OCI-LY7 (cell line): ENCODE results near the gene SDHA. TPM values are rescaled to one million over a fixed set of nuclear protein-coding genes. Genes with fewer than 3 reads are reported as not detected.
"Not testable (repeated sequence)": the region's sequence is repeated elsewhere in the genome, so short reads cannot be mapped to it uniquely, and the experiment has no call there.

Experiments
- BruUV-seq: library from RNA; stranded (reverse); fragments of 400-500 nt; replicated peaks from 2 replicates; lab custom pipeline; 2021; lab: Mats Ljungman, UMichigan
- CTCF ChIA-PET: fragments of 300-600 bp; sonication (Branson Sonifier 250); formaldehyde crosslinking; loops from one replicate; lab custom pipeline; 2022; ENCODE audit warnings: antibody characterized with exemption; ENCODE audit not compliant: unreplicated experiment; lab: Charles Lee
- POLR2A ChIA-PET: fragments of 300-600 bp; sonication (Branson Sonifier 250); formaldehyde crosslinking; loops from one replicate; lab custom pipeline; 2022; ENCODE audit warnings: antibody characterized with exemption; lab: Charles Lee
- DNase-seq: peaks from one replicate; pipeline ENCODE4 v3.0.0-alpha.2; 2015; ENCODE audit warnings: low spot score
- H2AFZ ChIP-seq: fragments of 200-600 bp; sonication (generic), shearing (Covaris generic); 2 replicates; pipeline ENCODE4 v1.6.1; 2014; ENCODE audit warnings: mild to moderate bottlenecking, antibody characterized with exemption, low read length, moderate library complexity
- H3K27ac ChIP-seq: fragments of 200-600 bp; sonication (generic); 2 replicates; pipeline ENCODE4 v1.5.1; 2014; ENCODE audit warnings: mixed run types, low read depth, mild to moderate bottlenecking, moderate library complexity, low read length, inconsistent platforms; ENCODE audit not compliant: poor library complexity, severe bottlenecking
- H3K36me3 ChIP-seq: fragments of 200-600 bp; sonication (generic); 2 replicates; pipeline ENCODE4 v1.6.1; 2014; ENCODE audit warnings: mild to moderate bottlenecking, antibody characterized with exemption, low read length, moderate library complexity, mixed read lengths; ENCODE audit not compliant: insufficient read depth
- H3K4me1 ChIP-seq: fragments of 200-600 bp; sonication (generic); 2 replicates; pipeline ENCODE4 v1.5.1; 2014; ENCODE audit warnings: mild to moderate bottlenecking, low read length; ENCODE audit not compliant: insufficient read depth, poor library complexity, severe bottlenecking
- H3K4me2 ChIP-seq: fragments of 200-600 bp; sonication (generic); 2 replicates; pipeline ENCODE4 v1.6.1; 2014; ENCODE audit warnings: mild to moderate bottlenecking, low read length
- H3K4me3 ChIP-seq: fragments of 200-600 bp; sonication (generic); 2 replicates; pipeline ENCODE4 v1.5.1; 2014; ENCODE audit warnings: mild to moderate bottlenecking, low read depth, low read length; ENCODE audit not compliant: poor library complexity, severe bottlenecking
- H3K79me2 ChIP-seq: fragments of 200-600 bp; sonication (generic); 2 replicates; pipeline ENCODE4 v1.6.1; 2016; ENCODE audit warnings: low read depth, mild to moderate bottlenecking, low read length, moderate library complexity, mixed read lengths; ENCODE audit not compliant: insufficient read depth
- H3K9me2 ChIP-seq: fragments of 200-600 bp; sonication (generic); 2 replicates; pipeline ENCODE4 v1.6.1; 2016; ENCODE audit warnings: mild to moderate bottlenecking, low read length, mixed read lengths; ENCODE audit not compliant: insufficient read depth
- H3K9me3 ChIP-seq: fragments of 200-600 bp; sonication (generic); 2 replicates; pipeline ENCODE4 v1.6.1; 2014; ENCODE audit warnings: mild to moderate bottlenecking, mixed run types, low read length, mixed read lengths
- H4K20me1 ChIP-seq: fragments of 200-600 bp; sonication (generic); 2 replicates; pipeline ENCODE4 v1.6.1; 2014; ENCODE audit warnings: mild to moderate bottlenecking, antibody characterized with exemption, low read length, moderate library complexity, mixed read lengths; ENCODE audit not compliant: insufficient read depth
- EZH2phosphoT487 ChIP-seq: fragments of 200-600 bp; sonication (generic); IDR thresholded peaks from 2 replicates; pipeline ENCODE4 v1.6.1; 2018; ENCODE audit warnings: low read depth, borderline replicate concordance, mild to moderate bottlenecking, mixed run types, antibody characterized with exemption, low read length, moderate library complexity, mixed read lengths
- intact Hi-C: fragments of 100-400 bp; cut with micrococcal nuclease; formaldehyde crosslinking; loops from one replicate; pipeline ENCODE4 v1.10.0; 2022; ENCODE audit not compliant: unreplicated experiment
- total RNA-seq, 2 experiments: library from RNA; depleted of rRNA in 1 of 2; stranded (reverse); fragments of >200 nt in 1 of 2; shearing (Covaris generic) in 1 of 2; gene quantifications; 2 replicates each; pipeline ENCODE4 v1.2.3, GENCODE V29; 2014 to 2022
- TF ChIP-seq, protein P1 (sequence below): fragments of 200-600 bp; sonication (generic); conservative IDR thresholded peaks from 2 replicates; pipeline ENCODE4 v1.5.1; 2014; ENCODE audit warnings: mild to moderate bottlenecking, antibody characterized with exemption, low read length, moderate library complexity, mixed read lengths

The SDHA gene
- total RNA-seq, 2 experiments from 2014 or later: 147 to 167 TPM

- Histone ChIP-seq H3K9me3 (no peaks in the 10 kb centered on the region), H2AFZ (no peak overlapping the region), H3K4me2 (no peak overlapping the region), H3K4me1 (peaks cover 27% of the 10 kb centered on the region), H3K27ac (no peak overlapping the region), H3K79me2 (peaks cover 37% of the 10 kb centered on the region), H4K20me1 (peaks cover 9% of the 10 kb centered on the region), H3K36me3 (peaks cover 76% of the 10 kb centered on the region), H3K9me2 (no peaks in the 10 kb centered on the region), H3K4me3 (no peak overlapping the region)
- DNase-seq: no peak
- ChIA-PET POLR2A (interaction anchor here (0.6 kb wide), 1 partner anchor 9 kb away, joined by 7 read pairs; no protein-coding TSS in a partner anchor), CTCF (no interaction called here)
- BruUV-seq: no TSS peak
- intact Hi-C loops: no loop called here
- TF ChIP-seq, protein P1, sequence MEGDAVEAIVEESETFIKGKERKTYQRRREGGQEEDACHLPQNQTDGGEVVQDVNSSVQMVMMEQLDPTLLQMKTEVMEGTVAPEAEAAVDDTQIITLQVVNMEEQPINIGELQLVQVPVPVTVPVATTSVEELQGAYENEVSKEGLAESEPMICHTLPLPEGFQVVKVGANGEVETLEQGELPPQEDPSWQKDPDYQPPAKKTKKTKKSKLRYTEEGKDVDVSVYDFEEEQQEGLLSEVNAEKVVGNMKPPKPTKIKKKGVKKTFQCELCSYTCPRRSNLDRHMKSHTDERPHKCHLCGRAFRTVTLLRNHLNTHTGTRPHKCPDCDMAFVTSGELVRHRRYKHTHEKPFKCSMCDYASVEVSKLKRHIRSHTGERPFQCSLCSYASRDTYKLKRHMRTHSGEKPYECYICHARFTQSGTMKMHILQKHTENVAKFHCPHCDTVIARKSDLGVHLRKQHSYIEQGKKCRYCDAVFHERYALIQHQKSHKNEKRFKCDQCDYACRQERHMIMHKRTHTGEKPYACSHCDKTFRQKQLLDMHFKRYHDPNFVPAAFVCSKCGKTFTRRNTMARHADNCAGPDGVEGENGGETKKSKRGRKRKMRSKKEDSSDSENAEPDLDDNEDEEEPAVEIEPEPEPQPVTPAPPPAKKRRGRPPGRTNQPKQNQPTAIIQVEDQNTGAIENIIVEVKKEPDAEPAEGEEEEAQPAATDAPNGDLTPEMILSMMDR: no peak
- no peak for TF ChIP-seq EZH2phosphoT487
Measured at GRCh38 chr5:225334-225733, 7.2 kb downstream of the SDHA start.

- CTCF ChIA-PET, POLR2A ChIA-PET, BruUV-seq: not testable (repeated sequence)
Measured at GRCh38 chr5:227375-227774, 9.3 kb downstream of the SDHA start.

DNA sequence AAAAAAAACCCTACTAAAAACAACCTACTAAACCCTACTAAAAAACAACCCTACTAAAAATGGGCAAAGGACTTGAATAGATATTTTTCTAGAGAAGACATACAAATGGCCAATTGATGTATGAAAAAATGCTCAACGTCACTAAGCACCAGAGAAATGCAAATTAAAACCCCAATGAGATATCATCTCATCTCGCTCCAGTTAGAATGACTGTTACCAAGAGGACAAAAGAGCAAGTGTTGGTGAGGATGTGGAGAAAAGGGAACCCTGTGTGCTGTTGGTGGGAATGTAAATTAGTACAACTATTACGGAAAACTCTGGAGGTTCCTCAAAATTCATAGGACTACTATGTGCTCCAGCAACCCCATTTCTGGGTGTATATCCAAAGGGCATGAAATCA, 10.8 kb downstream of the SDHA start:
- no peaks in the 10 kb centered on the region for H3K9me3 ChIP-seq
- no peak overlapping the region for H3K4me2 ChIP-seq
- no peak overlapping the region for H3K27ac ChIP-seq
- H3K79me2 ChIP-seq: peaks cover 1% of the 10 kb centered on the region; the same call in 1 of the 2 replicates
- H3K4me3 ChIP-seq: no peak overlapping the region
- peaks cover 95% of the 10 kb centered on the region for H3K36me3 ChIP-seq
- H3K4me1 ChIP-seq: no peaks in the 10 kb centered on the region
- ChIA-PET POLR2A (no interaction called here), CTCF (no interaction called here)
- no peak for DNase-seq
- no peaks in the 10 kb centered on the region for H4K20me1 ChIP-seq
- BruUV-seq: no TSS peak
- TF ChIP-seq EZH2phosphoT487: no peak
- TF ChIP-seq, protein P1: no peak
- intact Hi-C loops: no loop called here
- H2AFZ ChIP-seq: no peak overlapping the region
- H3K9me2 ChIP-seq: no peaks in the 10 kb centered on the region

More at GRCh38 chr5:227375-227774, 9.3 kb downstream of the SDHA start:
- DNase-seq, H3K4me3 ChIP-seq, H3K9me2 ChIP-seq, H3K4me1 ChIP-seq, H3K9me3 ChIP-seq, H4K20me1 ChIP-seq, intact Hi-C loops, H3K27ac ChIP-seq, H3K4me2 ChIP-seq, H2AFZ ChIP-seq: not testable (repeated sequence)
- Histone ChIP-seq H3K79me2 (peaks cover 16% of the 10 kb centered on the region), H3K36me3 (peaks cover 89% of the 10 kb centered on the region)
